GM21619 (cell line): Measurements from ENCODE around the gene FBLN1.
"Not testable (repeated sequence)": the region's sequence is repeated elsewhere in the genome, so short reads cannot be mapped to it uniquely, and the experiment has no call there.

Experiments used
- ATAC-seq: cut with Tn5 transposase; IDR thresholded peaks from one replicate; pipeline ENCODE4 v1.9.1; 2021; ENCODE audit not compliant: unreplicated experiment

The FBLN1 gene

GRCh38 chr22:45581549-45582080 is 78.9 kb downstream of the FBLN1 start:
- ATAC-seq, result no peak

- ATAC-seq, result no peak
These were observed 79.7 kb downstream of the FBLN1 start for GRCh38 chr22:45582236-45582954.

- no peak for ATAC-seq
These were observed 80.3 kb downstream of the FBLN1 start for GRCh38 chr22:45582955-45583320.

- no peak for ATAC-seq
These were observed 80.8 kb downstream of the FBLN1 start for GRCh38 chr22:45583504-45583903.

- ATAC-seq, result no peak
These were observed 81.5 kb downstream of the FBLN1 start for GRCh38 chr22:45584121-45584570.

- ATAC-seq, result no peak
These were observed 82.1 kb downstream of the FBLN1 start for GRCh38 chr22:45584621-45585436.

- ATAC-seq, result no peak
These were observed 82.7 kb downstream of the FBLN1 start for GRCh38 chr22:45585437-45585755.

GRCh38 chr22:45585946-45586540 is 83.4 kb downstream of the FBLN1 start:
- ATAC-seq, result no peak

- ATAC-seq, result no peak
These were observed 84.1 kb downstream of the FBLN1 start for GRCh38 chr22:45586651-45587405.

- ATAC-seq, result no peak
These were observed 85.2 kb downstream of the FBLN1 start for GRCh38 chr22:45587638-45588505.

GRCh38 chr22:45589556-45589955 is 86.9 kb downstream of the FBLN1 start:
- no peak for ATAC-seq

GRCh38 chr22:45590262-45590661 is 87.6 kb downstream of the FBLN1 start:
- no peak for ATAC-seq

- not testable (repeated sequence) for ATAC-seq
These were observed 89.0 kb downstream of the FBLN1 start for GRCh38 chr22:45591633-45592213.

GRCh38 chr22:45594123-45594941 is 91.6 kb downstream of the FBLN1 start:
- ATAC-seq, result no peak

GRCh38 chr22:45597460-45598192 is 94.9 kb downstream of the FBLN1 start:
- no peak for ATAC-seq

GRCh38 chr22:45598596-45599217 is 96.0 kb downstream of the FBLN1 start:
- no peak for ATAC-seq

GRCh38 chr22:45599836-45600577 is 97.3 kb downstream of the FBLN1 start:
- no peak for ATAC-seq
